GM23338 (cell line): ENCODE measurements around the gene KCNIP3.

Experiments
- EZH2 ChIP-seq: fragments of 200-600 bp; sonication (generic); IDR thresholded peaks from one replicate; pipeline ENCODE4 v1.8.0; 2017; ENCODE audit warnings: antibody characterized with exemption, mild to moderate bottlenecking, low read depth; ENCODE audit not compliant: unreplicated experiment
- TF ChIP-seq, protein P1 (sequence below), 2 experiments: fragments of 200-600 bp in 1 of 2; sonication (generic) in 1 of 2; conservative IDR thresholded peaks; 2 replicates each; pipeline versions ENCODE4 v1.5.1 to v1.6.1; 2016 to 2017; ENCODE audit warnings: antibody characterized with exemption in 2 of 2, low read depth in 2 of 2, mild to moderate bottlenecking in 2 of 2, moderate library complexity in 1 of 2

DNA sequence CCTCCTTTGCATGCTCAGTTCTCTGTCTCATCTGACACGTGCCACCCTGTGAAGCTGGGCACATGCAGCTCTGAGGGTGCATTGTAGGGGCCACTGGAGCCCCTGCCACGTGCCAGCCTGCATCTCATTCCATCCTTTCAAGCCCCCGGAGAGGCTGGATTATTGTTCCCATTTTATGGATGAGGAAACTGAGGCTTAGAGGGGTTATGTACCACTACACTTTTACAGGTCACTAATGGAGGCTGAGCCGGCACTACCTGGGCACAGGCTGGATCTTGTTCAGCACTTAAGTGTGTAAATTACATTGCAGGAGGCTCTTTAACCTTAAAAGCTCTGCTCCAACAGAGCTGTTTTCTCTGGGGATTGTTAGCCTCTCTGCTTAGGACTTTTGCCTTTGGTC lies 47.5 kb downstream of the KCNIP3 start:
- no peak for TF ChIP-seq EZH2
- TF ChIP-seq, protein P1, sequence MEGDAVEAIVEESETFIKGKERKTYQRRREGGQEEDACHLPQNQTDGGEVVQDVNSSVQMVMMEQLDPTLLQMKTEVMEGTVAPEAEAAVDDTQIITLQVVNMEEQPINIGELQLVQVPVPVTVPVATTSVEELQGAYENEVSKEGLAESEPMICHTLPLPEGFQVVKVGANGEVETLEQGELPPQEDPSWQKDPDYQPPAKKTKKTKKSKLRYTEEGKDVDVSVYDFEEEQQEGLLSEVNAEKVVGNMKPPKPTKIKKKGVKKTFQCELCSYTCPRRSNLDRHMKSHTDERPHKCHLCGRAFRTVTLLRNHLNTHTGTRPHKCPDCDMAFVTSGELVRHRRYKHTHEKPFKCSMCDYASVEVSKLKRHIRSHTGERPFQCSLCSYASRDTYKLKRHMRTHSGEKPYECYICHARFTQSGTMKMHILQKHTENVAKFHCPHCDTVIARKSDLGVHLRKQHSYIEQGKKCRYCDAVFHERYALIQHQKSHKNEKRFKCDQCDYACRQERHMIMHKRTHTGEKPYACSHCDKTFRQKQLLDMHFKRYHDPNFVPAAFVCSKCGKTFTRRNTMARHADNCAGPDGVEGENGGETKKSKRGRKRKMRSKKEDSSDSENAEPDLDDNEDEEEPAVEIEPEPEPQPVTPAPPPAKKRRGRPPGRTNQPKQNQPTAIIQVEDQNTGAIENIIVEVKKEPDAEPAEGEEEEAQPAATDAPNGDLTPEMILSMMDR (conservative IDR thresholded peaks at IDR 0.05; ENCODE audit: low read depth in 2 of 2): no peak
